Activated CD4-positive, alpha-beta T cell treated with anti-CD3 and anti-CD28 coated beads, Interleukin-2, amount 50 U/mL, for 24 hours (primary cell): ENCODE data around the gene HSD17B3.
"Not testable (repeated sequence)": the region's sequence is repeated elsewhere in the genome, so short reads cannot be mapped to it uniquely, and the experiment has no call there.

Experiments used
- DNase-seq, 2 donors: peaks; one replicate each; pipeline ENCODE4 v3.0.0-alpha.2; 2020; ENCODE audit warnings: low read depth in 1 of 2, low spot score in 1 of 2

The HSD17B3 gene

GRCh38 chr9:96309850-96310249 is 7.9 kb upstream of the HSD17B3 start:
- no peak for DNase-seq

- not testable (repeated sequence) for DNase-seq
Measured at GRCh38 chr9:96306958-96307357, 5.0 kb upstream of the HSD17B3 start.

- DNase-seq = no peak
Measured at GRCh38 chr9:96305171-96305570, 3.2 kb upstream of the HSD17B3 start.

GRCh38 chr9:96304230-96304629 is 2.3 kb upstream of the HSD17B3 start:
- no peak for DNase-seq

- DNase-seq = no peak
Measured at GRCh38 chr9:96299823-96300222, 2.2 kb downstream of the HSD17B3 start.

GRCh38 chr9:96294159-96294545 is 7.8 kb downstream of the HSD17B3 start:
- no peak for DNase-seq

GRCh38 chr9:96293498-96294158 is 8.3 kb downstream of the HSD17B3 start:
- DNase-seq = no peak

GRCh38 chr9:96289392-96289791 is 12.6 kb downstream of the HSD17B3 start:
- DNase-seq = no peak

- DNase-seq = no peak
Measured at GRCh38 chr9:96281641-96282040, 20.3 kb downstream of the HSD17B3 start.

- no peak for DNase-seq
Measured at GRCh38 chr9:96279932-96280331, 22.0 kb downstream of the HSD17B3 start.

- no peak for DNase-seq
Measured at GRCh38 chr9:96274939-96275338, 27.0 kb downstream of the HSD17B3 start.

- DNase-seq = no peak
Measured at GRCh38 chr9:96270236-96270744, 31.7 kb downstream of the HSD17B3 start.

GRCh38 chr9:96258967-96259366 is 43.0 kb downstream of the HSD17B3 start:
- DNase-seq = no peak

- no peak for DNase-seq
Measured at GRCh38 chr9:96256800-96257199, 45.2 kb downstream of the HSD17B3 start.

- DNase-seq = no peak
Measured at GRCh38 chr9:96255698-96256097, 46.3 kb downstream of the HSD17B3 start.

GRCh38 chr9:96253059-96253696 is 48.8 kb downstream of the HSD17B3 start:
- DNase-seq = no peak

- no peak for DNase-seq
Measured at GRCh38 chr9:96251451-96251850, 50.5 kb downstream of the HSD17B3 start.

GRCh38 chr9:96249746-96250145 is 52.2 kb downstream of the HSD17B3 start:
- DNase-seq = no peak

- DNase-seq = no peak
Measured at GRCh38 chr9:96246267-96246671, 55.7 kb downstream of the HSD17B3 start.

- DNase-seq = no peak
Measured at GRCh38 chr9:96245399-96245798, 56.6 kb downstream of the HSD17B3 start.

- DNase-seq = no peak
Measured at GRCh38 chr9:96243778-96244177, 58.2 kb downstream of the HSD17B3 start.

- no peak for DNase-seq
Measured at GRCh38 chr9:96242811-96243210, 59.2 kb downstream of the HSD17B3 start.

- DNase-seq = peak in 1 of 2 donors; percentile 25
Measured at GRCh38 chr9:96241391-96241809, 60.6 kb downstream of the HSD17B3 start.
